HepG2 (cell line): ENCODE data around the gene GTF2F1. TPM values are rescaled to one million over a fixed set of nuclear protein-coding genes. Genes with fewer than 3 reads are reported as not detected.

Source experiments
- CENPT ChIP-seq: sonication (generic); formaldehyde crosslinking; IDR thresholded peaks from 2 replicates; pipeline ENCODE4 v1.8.0; 2022; ENCODE audit warnings: low read depth, mild to moderate bottlenecking, moderate library complexity, missing genetic modification reagents
- KDM6A ChIP-seq: IDR thresholded peaks from 2 replicates; pipeline ENCODE4 v1.6.1; 2016; ENCODE audit warnings: low read depth
- LBX2 ChIP-seq: sonication (generic); formaldehyde crosslinking; IDR thresholded peaks from 2 replicates; pipeline ENCODE4 v1.5.0; 2020; ENCODE audit warnings: missing genetic modification reagents, mild to moderate bottlenecking, borderline replicate concordance
- NCOR1 ChIP-seq: fragments of 200-600 bp; sonication (generic); IDR thresholded peaks from 2 replicates; pipeline ENCODE4 v1.7.0; 2017; ENCODE audit warnings: antibody characterized with exemption, low read length, borderline replicate concordance
- RCOR2 ChIP-seq: IDR thresholded peaks from 2 replicates; pipeline ENCODE4 v1.6.1; 2016; ENCODE audit warnings: missing biosample characterization, missing genetic modification reagents
- SIN3A ChIP-seq: IDR thresholded peaks from 2 replicates; pipeline ENCODE4 v1.6.1; 2011; ENCODE audit warnings: low read depth, mild to moderate bottlenecking, control low read depth, low read length, borderline replicate concordance
- SMAD1 ChIP-seq: sonication (generic); formaldehyde crosslinking; IDR thresholded peaks from 2 replicates; pipeline ENCODE4 v1.4.0; 2020; ENCODE audit warnings: missing genetic modification reagents, low read depth, mild to moderate bottlenecking, borderline replicate concordance
- WIZ ChIP-seq: sonication (generic); formaldehyde crosslinking; IDR thresholded peaks from 2 replicates; pipeline ENCODE4 v1.5.1; 2020; ENCODE audit warnings: mild to moderate bottlenecking, missing genetic modification reagents
- ZNF275 ChIP-seq: sonication (generic); formaldehyde crosslinking; IDR thresholded peaks from 2 replicates; pipeline ENCODE4 v1.8.0; 2022; ENCODE audit warnings: missing genetic modification reagents, mild to moderate bottlenecking, inconsistent platforms, borderline replicate concordance
- ZNF414 ChIP-seq: sonication (generic); formaldehyde crosslinking; IDR thresholded peaks from 2 replicates; pipeline ENCODE4 v1.5.0; 2020; ENCODE audit warnings: missing genetic modification reagents
- ZNF563 ChIP-seq: sonication (generic); formaldehyde crosslinking; IDR thresholded peaks from 2 replicates; pipeline ENCODE4 v1.8.0; 2022; ENCODE audit warnings: mild to moderate bottlenecking, moderate library complexity, missing genetic modification reagents
- polyA plus RNA-seq, 8 experiments: library from polyadenylated mRNA; depleted of rRNA in 3 of 8; stranded (reverse) in 7 of 8; unstranded in 1 of 8; fragments of >200 nt; fragmentation: Illumina TruSeq in 4 of 8; extraction: Trizol in 4 of 8; gene quantifications; 2 replicates each; pipeline versions ENCODE4 v1.2.1 to v1.2.3, GENCODE V29; 2011 to 2016; ENCODE audit warnings: low read depth in 4 of 8, missing spikeins in 1 of 8, mixed read lengths in 1 of 8; ENCODE audit not compliant: insufficient read depth in 1 of 8
- total RNA-seq, 5 experiments: library from RNA; depleted of rRNA; stranded (reverse); fragments of >200 nt; fragmentation: Illumina TruSeq; extraction: Trizol; gene quantifications; 2 replicates each; pipeline ENCODE4 v1.2.3, GENCODE V29; 2016; ENCODE audit warnings: low read depth in 1 of 5

Gene GTF2F1
- total and polyA plus RNA-seq, 2 of the 13 experiments (the other 11 are each of a cell fraction or from before 2014, with no cell fraction given): 27.8 to 34.1 TPM

- no peak for TF ChIP-seq RCOR2 (CRISPR knock-in tag)
- TF ChIP-seq NCOR1: no peak
- TF ChIP-seq ZNF563 (CRISPR knock-in tag): 0 out of 2 replicates have a peak, but pooled peaks have one; percentile 10
- peak; percentile 34 for TF ChIP-seq LBX2 (CRISPR knock-in tag)
- TF ChIP-seq SIN3A: no peak
- TF ChIP-seq ZNF275: no peak
- TF ChIP-seq CENPT: no peak; the same call in 1 of the 2 replicates
- no peak for TF ChIP-seq KDM6A (CRISPR knock-in tag)
- no peak for TF ChIP-seq ZNF414 (CRISPR knock-in tag)
- TF ChIP-seq SMAD1 (CRISPR knock-in tag): no peak
- no peak for TF ChIP-seq WIZ (CRISPR knock-in tag)
These were observed 33.0 kb upstream of the GTF2F1 start (continued) for GRCh38 chr19:6425732-6426620.
